Renal cortex interstitium (tissue), 11 donors: ENCODE measurements around the gene SH3PXD2A. TPM values are rescaled to one million over a fixed set of nuclear protein-coding genes. Genes with fewer than 3 reads are reported as not detected.

Source experiments
- DNase-seq, 11 donors: peaks; one replicate each; pipeline ENCODE4 v3.0.0-alpha.2; 2013; ENCODE audit warnings: low read depth in 9 of 11, low spot score in 4 of 11; ENCODE audit errors: extremely low read depth in 1 of 11
- polyA plus RNA-seq, 3 donors: library from polyadenylated mRNA; unstranded; fragments of 120-200 nt; gene quantifications; one replicate each; pipeline ENCODE4 v1.2.1, GENCODE V29; 2013; ENCODE audit not compliant: insufficient read length in 3 of 3

SH3PXD2A gene
- polyA plus RNA-seq, 3 donors, result 27.1 to 36.2 (median 32.3) TPM

DNA sequence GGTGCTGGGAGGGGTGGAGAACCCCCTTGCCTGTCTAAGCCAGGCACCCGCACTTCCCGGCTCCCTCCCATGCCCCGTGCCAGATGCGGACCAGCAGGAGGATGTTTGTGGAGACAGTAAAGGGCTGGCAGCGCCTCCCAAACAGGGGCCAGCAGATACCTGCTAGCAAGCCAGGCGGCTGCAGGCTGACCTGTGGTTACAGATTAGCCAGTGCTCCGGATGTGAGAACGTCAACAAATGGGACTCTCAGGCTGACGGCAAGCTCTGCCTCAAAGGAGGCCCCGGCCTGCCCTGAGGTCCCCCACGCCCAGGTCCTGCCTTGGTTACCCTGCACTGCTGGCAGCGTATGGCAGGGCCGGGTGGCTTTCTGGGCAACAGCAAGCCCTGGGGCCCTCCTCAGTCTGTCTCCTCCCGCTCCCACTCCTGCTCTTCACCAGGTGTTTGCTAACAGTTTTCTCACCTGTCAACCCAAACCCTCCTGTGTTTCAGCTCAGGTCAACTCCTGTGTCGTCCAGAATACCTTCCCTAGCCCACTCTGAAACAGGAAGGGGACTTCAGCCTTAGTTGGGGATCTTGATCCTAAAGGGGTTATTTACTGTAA lies 276.5 kb downstream of the SH3PXD2A start:
- DNase-seq, result no peak

DNA sequence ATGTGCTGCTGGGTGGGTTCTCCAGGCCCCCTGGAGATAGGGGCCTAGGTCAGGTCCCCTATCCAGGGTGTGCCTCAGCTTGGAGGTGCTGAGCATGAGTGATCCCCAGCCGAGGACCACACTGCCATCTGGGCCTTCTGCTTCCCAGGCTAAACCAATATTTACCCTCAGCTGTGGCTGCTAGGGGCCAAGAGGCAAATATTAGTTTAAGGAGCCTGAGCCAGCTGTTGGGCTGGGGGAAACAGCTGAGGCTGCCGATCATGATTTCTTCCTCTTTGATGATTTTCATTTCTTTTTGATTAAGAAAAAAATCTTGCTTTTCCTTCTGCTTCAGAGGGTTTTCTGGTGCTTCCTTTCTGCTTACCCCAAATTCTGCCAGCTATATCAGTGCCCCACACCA lies 278.5 kb downstream of the SH3PXD2A start:
- DNase-seq, result no peak

DNA sequence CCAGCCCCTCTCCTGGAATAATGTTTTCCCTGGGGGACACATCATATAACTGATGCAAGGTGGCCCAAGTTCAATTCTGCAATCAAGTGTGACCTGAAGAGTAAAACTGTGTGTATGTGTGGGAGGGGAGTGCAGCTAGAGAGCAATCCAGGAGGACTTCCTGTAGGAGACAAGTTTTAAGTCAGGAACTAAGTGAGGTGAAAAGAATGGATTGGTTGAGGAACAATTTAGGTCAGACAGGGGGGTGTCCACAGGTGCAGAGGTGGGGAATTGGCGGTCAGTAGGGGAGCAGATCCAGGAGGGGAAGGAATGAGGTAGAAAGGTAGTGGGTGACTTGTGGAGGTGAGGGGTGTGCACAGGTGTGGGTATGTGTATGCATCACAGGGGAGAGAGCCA lies 279.3 kb downstream of the SH3PXD2A start:
- DNase-seq, result no peak

DNA sequence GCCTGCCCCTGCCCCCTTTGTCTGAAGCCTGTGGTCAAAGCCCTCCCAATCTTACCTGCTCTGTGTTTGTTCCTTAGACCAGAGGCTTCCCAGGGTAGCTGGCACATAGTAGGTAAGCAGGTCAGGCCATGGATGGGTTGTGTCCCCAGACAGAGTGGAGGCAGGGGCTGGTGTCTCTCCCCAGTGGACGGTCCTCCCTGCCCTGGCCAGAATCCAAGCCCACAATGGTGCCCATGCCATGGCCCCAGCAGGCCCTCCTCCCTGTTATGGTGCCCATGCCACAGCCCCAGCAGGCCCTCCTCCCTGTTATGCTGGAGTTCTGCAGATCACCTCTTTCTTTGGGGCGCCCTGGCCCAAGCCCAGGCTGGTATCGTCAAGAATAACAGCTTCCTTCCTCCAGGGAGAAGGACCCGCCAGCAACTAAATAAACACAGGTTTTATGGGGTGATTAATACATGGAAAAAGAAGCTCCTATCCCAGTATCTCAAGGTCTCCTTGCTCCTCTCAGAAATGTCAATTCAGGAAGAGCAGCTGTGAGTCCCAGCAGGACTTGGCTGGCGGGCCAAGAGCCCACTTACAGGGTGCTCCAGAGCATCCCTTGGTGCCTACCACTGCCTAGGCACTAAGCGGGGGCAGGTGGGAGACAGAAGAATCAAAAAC lies 279.8 kb downstream of the SH3PXD2A start:
- no peak for DNase-seq

DNA sequence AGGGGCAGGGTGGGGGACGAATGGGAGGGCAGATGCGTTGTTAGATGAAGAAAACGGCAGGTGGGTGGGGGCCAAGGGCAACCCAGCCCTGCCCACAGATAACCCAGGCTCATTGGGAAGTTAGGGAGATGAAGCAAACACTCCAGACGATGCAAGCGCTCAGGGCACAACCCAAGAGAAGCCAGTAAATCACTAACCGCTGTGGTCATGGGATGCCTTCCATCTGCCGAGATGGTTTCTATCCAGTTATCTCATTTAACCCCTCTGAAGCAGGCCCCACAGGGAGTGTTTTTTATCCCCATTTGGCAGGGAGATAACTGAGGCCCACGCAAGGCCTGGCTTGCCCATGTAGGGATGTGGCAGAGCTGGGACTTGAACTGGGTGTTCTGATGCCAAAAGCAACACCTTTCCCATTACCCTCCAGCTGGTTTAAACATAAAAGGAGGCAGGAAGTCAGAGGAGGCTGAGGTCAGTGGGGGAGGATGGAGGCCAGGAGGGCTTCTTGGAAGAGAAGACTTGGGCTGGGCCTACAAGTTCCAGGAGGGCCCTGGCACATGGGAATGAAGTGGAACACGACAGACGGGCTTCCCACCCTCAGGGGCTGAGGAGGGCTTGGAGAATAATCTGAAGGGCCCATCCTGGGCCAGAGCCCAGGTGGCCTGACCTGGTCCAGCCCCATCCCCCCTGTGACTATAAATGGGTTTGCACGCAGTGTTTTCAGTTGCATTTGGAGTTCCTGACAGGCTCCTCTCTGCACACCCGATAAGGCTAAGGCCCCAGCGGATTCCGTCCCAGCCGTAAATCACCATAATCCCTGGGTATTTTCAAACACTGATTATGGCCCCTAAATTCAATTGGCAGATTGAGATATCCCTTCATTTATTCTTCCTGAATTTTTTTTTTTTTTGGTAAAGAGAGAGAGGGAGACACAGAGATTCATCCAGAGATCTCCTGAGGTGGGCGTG lies 281.0 kb downstream of the SH3PXD2A start:
- DNase-seq, result no peak

DNA sequence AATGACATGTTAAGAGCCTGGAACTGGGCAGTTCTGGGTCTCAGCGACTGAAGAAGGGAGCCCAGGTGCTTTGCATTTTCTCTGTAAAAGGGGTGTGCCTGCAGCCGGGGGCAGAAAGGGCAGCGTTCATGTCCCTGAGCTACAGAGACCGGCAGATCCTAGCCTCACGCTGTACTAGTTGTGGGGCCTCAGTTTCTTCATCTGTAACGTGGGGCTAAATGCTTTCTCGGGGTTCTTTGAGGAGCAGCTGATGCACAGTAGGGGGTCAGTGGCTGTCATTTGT lies 282.2 kb downstream of the SH3PXD2A start:
- DNase-seq, result no peak

DNA sequence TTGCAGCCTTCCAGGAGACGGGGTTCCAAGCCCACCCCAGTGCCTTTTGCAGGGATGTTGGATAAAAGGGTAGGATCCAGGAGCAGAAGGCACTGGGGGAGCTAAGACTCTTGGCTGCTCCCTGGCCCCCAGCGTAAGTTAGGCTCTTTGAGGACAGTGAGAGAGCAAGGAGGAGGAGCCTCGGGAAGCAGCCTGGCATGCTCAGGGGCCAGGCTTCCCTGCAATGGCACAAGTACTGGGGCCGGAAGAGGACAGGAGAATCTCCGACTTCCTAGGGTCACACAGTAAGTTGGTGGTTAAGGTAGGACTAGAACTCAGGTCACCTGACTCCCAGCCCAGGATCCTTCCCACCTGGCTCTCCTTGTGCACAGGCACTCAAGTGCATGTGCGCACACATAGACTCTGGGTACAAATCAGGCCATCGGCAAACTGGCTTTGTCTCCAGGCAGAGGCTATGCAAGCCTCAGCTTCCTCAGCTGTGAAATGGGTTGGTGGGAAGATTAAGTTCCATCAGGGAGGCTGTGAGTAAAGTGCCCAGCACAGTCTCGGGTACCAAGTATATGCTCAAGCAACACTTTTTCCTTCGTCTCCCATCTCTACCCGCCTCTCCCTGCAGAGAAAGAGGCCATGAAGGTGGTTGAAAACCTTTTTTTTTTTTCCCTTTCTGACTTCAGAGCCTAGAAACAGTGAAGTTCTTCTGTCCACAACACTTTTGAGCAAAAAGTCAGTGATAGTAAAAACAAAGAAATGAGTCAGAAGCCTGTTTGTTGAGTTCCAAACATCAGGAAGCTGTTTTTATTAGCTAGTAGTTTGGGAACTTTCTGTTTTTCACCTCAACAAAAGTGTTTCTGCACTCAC lies 282.8 kb downstream of the SH3PXD2A start:
- no peak for DNase-seq

DNA sequence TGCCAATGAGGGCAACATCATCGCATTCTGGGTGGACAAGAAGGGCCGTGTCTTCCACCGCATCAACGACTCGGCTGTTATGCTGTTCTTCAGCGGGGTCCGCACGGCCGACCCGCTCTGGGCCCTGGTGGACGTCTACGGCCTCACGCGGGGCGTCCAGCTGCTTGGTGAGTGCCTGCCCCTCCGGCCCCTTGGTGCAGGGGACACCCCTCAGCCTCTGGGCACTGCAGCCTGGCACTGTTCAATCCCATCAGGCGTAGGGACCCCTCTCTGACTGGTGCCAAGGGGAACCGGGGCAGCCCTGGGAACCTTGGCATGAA lies 283.8 kb downstream of the SH3PXD2A start:
- no peak for DNase-seq

DNA sequence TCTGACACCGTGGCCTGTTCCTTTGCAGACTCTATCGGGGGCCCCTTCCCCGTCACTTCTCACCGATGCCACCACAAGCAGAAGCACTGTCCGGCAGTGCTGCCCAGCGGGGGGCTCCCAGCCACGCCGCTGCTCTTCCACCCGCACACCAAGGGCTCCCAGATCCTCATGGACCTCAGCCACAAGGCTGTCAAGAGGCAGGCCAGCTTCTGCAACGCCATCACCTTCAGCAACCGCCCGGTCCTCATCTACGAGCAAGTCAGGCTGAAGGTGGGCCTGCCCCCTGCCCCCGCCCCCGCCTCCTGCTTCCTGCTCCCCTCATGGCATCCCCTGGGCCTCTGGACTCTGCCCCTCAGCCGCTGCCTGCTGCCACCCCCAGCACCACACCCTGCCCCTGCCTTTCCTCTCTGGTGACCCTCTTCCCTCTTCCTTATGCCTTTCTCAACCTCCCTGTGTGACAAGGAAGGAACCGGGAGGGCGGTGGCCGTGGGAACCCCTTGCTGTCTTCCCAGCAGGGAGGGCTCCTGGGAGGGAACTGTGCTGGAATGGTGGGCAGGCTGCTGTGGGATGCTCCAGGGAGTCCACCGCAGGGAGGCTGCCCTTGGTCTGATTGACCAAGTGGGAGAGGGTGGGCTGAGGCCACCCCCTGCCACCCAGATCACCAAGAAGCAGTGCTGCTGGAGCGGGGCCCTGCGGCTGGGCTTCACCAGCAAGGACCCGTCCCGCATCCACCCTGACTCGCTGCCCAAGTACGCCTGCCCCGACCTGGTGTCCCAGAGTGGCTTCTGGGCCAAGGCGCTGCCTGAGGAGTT lies 284.3 kb downstream of the SH3PXD2A start:
- DNase-seq, result no peak

DNA sequence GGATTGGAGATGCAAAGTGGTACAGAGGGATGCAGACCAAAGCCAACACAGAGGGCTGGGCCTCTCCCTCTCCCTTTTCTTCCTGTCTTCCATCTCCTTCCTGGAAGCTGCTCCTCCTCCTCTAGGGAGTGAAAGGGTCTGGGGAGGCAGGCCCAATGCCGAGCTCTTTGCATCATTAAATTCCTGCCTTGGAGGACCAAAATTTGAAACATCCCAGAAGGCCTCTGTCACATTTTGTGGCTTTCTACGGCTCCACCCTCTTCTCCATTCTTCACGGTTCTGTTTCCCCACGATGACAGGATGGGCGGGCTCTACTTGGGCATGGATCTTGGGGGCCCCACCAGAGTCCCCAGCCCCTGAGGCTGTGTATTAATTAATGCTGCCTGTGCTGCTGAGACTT lies 285.5 kb downstream of the SH3PXD2A start:
- DNase-seq, result peak in 3 of 11 donors; percentile 16 to 46 (median 41)

DNA sequence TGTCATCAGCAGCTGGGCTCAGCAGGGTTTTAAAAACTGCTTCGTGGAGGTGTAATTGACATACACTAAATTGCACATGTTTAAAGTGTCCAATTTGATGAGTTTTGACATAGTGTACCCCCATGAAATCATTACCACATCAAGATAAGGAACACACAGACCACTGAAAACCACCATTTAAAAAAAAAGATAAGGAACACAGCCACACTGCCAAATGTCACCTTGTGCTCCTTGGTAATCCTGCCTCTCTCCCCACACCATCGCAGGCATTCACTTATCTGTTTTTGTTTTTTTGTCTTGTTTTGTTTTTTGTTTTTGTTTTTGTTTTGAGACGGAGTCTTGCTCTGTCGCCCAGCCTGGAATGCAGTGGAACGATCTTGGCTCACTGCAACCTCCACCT lies 286.9 kb downstream of the SH3PXD2A start:
- DNase-seq, result no peak

DNA sequence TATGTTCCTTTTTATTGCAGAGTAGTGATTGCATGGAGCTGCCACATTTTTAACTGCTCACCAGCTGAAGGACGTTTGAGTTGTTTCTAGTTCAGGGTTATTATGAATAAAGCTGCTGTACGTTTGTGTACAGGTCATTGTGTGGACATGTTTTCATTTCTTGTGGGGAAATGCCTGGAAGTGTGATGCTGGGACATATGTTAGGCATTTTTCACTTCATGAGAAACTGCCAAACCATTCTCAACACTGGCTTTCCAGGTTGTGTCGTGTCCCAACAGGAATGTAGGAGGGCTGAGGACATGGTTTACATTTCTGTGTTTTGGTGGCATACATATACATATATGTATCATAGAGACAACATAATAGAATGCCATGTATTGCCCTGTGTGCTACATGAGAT lies 288.8 kb downstream of the SH3PXD2A start:
- DNase-seq, result no peak

DNA sequence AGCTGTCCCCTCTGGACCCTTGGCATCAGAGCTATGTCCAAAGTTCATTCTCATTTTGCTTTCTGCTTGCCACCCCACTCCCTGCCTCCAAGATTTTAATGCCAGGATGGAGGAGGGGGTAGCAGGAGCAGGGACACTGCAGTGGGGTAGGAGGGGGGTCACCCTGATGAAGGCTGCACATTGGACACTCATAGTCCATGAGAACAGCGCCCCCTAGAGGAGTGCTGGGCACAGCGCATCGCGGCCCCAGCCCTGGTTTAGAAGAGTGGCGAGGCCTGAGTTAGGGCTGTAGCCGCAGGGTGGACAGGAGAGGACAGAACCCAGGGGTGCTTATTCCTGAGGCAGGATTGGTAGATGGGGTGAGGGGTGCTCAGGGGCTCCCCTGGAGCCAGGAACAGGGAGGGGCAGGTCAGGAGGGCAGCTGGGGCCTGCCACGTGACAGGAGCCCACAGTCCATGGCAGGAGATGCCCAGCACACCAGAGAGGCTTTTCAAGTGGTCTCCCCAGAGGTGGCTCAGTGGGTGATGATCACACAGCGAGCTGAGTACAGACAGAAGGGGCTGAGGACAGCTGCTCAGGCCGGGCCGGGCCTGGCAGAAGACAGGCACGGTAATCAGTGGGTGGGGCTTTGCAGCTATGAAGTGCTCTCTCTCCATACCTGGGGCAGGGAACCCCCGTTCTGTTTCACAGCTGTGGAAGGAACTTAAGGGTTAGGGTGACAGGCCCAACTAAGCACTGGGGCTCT lies 290.4 kb downstream of the SH3PXD2A start:
- DNase-seq, result no peak

DNA sequence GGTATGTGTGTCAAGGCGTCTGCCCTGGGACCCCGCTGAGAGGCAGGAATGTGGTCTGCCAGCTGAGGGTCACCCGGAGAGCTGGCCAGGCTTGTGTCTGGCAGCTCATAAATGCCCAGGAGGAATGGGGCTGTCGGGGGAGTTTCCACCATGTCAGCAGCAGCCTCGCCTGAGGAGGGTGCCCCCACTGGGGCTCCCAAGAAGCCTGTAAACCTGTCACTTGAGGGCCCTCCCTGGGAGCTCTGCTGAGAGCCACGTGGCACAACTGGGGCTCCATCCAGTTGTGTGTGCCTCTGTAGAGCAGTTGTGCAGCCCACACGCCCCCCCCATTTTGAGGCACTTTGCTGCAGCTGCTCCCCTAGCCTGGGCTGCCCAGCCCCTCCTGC lies 291.3 kb downstream of the SH3PXD2A start:
- peak in 2 of 11 donors; percentile 12 to 20 for DNase-seq

DNA sequence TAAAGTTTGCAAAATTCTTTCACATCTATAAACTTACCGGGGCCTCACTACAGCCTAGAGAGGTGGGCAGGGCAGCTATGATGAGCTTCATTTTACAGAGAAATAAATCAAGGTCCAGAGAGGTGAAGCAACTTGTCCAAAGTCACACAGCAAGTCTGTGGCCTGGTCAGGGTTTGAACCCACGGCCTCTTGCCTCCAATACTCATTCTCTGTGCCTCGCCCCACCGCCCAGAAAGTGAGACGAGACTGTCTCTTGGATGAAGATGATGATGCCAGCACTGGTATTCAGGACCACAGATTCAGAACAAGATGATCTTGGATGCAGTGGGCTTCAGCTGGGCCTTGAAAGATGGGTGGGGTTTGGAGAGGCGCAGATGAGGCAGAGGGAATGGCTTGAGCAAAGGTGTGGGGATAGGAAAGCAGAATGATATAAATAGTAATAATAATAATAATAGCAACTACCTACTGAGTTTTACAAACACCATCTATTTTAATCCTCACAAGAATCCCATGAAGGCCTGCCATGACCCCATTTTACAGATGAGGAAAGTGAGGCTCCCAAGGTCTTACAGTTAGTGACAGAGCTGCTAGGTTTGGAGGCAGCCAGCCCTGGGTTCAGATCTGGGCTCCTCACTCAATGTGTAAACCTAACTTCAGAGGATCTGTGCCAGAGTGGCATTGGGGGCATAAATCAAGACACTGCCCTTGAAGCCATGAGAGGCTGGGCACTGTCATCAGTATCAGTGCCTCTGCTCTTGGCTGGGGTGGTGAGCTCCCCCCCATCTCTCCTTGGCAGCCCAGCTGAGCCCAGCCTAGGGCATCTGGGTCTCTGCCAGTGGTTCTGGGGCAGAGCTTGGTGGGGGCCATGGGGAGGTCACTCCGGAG lies 291.9 kb downstream of the SH3PXD2A start:
- no peak for DNase-seq

DNA sequence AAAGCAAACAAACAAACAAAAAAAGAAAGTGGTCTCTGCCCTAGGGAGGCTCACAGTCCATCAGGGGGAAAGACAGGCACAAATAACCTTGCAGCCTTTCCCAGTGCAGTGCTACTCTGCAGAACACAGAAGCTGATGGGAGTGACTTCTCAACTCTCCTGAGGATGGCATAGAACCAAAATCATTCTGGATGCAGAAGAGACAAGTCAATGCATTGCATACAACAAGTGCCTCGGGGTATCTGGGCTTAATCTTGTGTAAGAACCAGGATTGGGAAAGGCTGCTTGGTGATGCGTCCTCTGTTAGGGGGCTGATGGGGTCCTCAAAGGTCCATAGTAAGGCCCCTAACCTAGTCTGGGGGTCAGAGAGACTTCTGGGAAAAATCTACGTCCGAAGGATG lies 293.0 kb downstream of the SH3PXD2A start:
- DNase-seq, result no peak

DNA sequence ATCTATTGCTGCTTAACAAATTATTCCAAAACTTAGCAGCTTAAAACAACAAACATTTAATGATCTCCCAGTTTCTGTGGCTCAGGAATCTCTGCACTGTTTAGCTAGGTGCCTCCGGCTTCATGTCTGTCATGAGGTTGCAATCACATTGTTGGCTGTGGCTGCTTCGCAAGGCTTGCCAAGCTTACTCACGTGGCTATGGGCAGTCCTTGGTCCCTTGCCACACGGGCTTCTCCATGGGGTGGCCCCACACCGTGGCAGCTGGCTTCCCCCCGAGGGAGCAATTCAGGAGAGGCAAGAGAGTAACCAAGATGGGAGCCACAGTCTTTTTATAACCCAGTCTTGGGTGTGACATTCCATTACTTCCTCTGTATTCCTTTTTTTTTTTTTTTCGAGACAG lies 294.5 kb downstream of the SH3PXD2A start:
- no peak for DNase-seq
